Brain microvascular endothelial cell (primary cell): Measurements from ENCODE around the gene ERBB4.

ENCODE experiments used
- DNase-seq: peaks from one replicate; pipeline ENCODE4 v3.0.0-alpha.2; 2020
- H3K27ac ChIP-seq: fragments of 250-450 bp; sonication (Bioruptor Pico); 2 replicates; pipeline ENCODE4 v1.5.1; 2020; ENCODE audit warnings: mild to moderate bottlenecking, moderate library complexity
- H3K27me3 ChIP-seq: fragments of 250-450 bp; sonication (Bioruptor Pico); replicated peaks from 2 replicates; pipeline ENCODE4 v1.5.1; 2020; ENCODE audit warnings: mild to moderate bottlenecking
- H3K36me3 ChIP-seq: fragments of 250-450 bp; sonication (Bioruptor Pico); replicated peaks from 2 replicates; pipeline ENCODE4 v1.5.1; 2020; ENCODE audit warnings: mild to moderate bottlenecking
- H3K4me3 ChIP-seq: 2 replicates; pipeline ENCODE4 v1.5.1; 2011; ENCODE audit warnings: low read depth, mild to moderate bottlenecking, control low read depth, low read length, moderate library complexity
- CTCF ChIP-seq: IDR thresholded peaks from 2 replicates; pipeline ENCODE4 v1.5.1; 2011; ENCODE audit warnings: low read depth, mild to moderate bottlenecking, moderate library complexity, low read length, control low read depth, inconsistent platforms; ENCODE audit errors: missing control alignments
- in situ Hi-C: cut with HindIII; loops from 2 replicates; pipeline ENCODE4 v1.10.0; 2017; ENCODE audit warnings: low sequenced_read_pairs, low pct_ligation_motif_present

Gene ERBB4

GRCh38 chr2:211361383-211361782 lies 1177.2 kb downstream of the ERBB4 start:
- Histone ChIP-seq H3K36me3 (no peaks in the 10 kb centered on the region), H3K4me3 (no peak overlapping the region), H3K27ac (no peak overlapping the region), H3K27me3 (no peaks in the 10 kb centered on the region)
- DNase-seq, result no peak
- in situ Hi-C loops, result no loop called here
- TF ChIP-seq CTCF, result no peak

GRCh38 chr2:211359347-211359746 lies 1179.3 kb downstream of the ERBB4 start:
- no peak for DNase-seq
- in situ Hi-C loops, result no loop called here
- Histone ChIP-seq H3K27me3 (no peaks in the 10 kb centered on the region), H3K36me3 (no peaks in the 10 kb centered on the region), H3K4me3 (no peak overlapping the region), H3K27ac (no peak overlapping the region)
- TF ChIP-seq CTCF, result no peak

GRCh38 chr2:211358504-211358903 lies 1180.1 kb downstream of the ERBB4 start:
- Histone ChIP-seq H3K4me3 (no peak overlapping the region), H3K27ac (no peak overlapping the region), H3K27me3 (no peaks in the 10 kb centered on the region), H3K36me3 (no peaks in the 10 kb centered on the region)
- TF ChIP-seq CTCF, result no peak
- no peak for DNase-seq
- in situ Hi-C loops, result no loop called here

- TF ChIP-seq CTCF, result no peak
- in situ Hi-C loops, result no loop called here
- Histone ChIP-seq H3K36me3 (no peaks in the 10 kb centered on the region), H3K4me3 (no peak overlapping the region), H3K27ac (no peak overlapping the region), H3K27me3 (no peaks in the 10 kb centered on the region)
- no peak for DNase-seq
Observed at GRCh38 chr2:211354481-211354880, 1184.1 kb downstream of the ERBB4 start.

GRCh38 chr2:211351987-211352386 lies 1186.6 kb downstream of the ERBB4 start:
- DNase-seq, result peak; percentile 1
- in situ Hi-C loops, result no loop called here
- no peak for TF ChIP-seq CTCF
- H3K27me3 ChIP-seq, result no peaks in the 10 kb centered on the region
- no peak overlapping the region for H3K4me3 ChIP-seq
- no peak overlapping the region for H3K27ac ChIP-seq
- H3K36me3 ChIP-seq, result no peaks in the 10 kb centered on the region

- DNase-seq, result no peak
- no peak overlapping the region for H3K27ac ChIP-seq
- H3K36me3 ChIP-seq, result no peaks in the 10 kb centered on the region
- no peak for TF ChIP-seq CTCF
- H3K4me3 ChIP-seq, result no peak overlapping the region
- in situ Hi-C loops, result no loop called here
- no peaks in the 10 kb centered on the region for H3K27me3 ChIP-seq
Observed at GRCh38 chr2:211349031-211349430, 1189.6 kb downstream of the ERBB4 start.
